Measurements from ENCODE around the gene TEX36. TPM values are rescaled to one million over a fixed set of nuclear protein-coding genes. Genes with fewer than 3 reads are reported as not detected.
"Not testable (repeated sequence)": the region's sequence is repeated elsewhere in the genome, so short reads cannot be mapped to it uniquely, and the experiment has no call there.

Gene TEX36
- total RNA-seq, 1 experiment from 2014 or later, result 0.25 TPM

GRCh38 chr10:125659071-125659470 is 23.9 kb downstream of the TEX36 start:
- Histone ChIP-seq H3K4me1 (ENCODE audit: control insufficient read depth in 1 of 2, insufficient read depth in 2 of 2, low read length in 2 of 2) (peaks cover 29 to 38% of the 10 kb centered on the region in 2 experiments), H3K9me3 (ENCODE audit: control insufficient read depth in 1 of 2, insufficient read depth in 1 of 2, low read depth in 1 of 2, low read length in 2 of 2) (no peaks in the 10 kb centered on the region), H3K9me2 (ENCODE audit: insufficient read depth) (no peaks in the 10 kb centered on the region), H4K20me1 (ENCODE audit: insufficient read depth) (no peaks in the 10 kb centered on the region), H3K27ac (ENCODE audit: low read depth, low read length) (no peak overlapping the region), H3K9ac (ENCODE audit: low read length) (no peak overlapping the region), H3K4me2 (ENCODE audit: low read length) (no peak overlapping the region), H3K4me3 (replicated peaks in 1 of 2; ENCODE audit: low read depth in 1 of 2, low read length in 2 of 2) (no peak overlapping the region), H2AFZ (ENCODE audit: low read depth, low read length, poor library complexity, severe bottlenecking) (peak overlapping the region; percentile 22), H3K79me2 (ENCODE audit: insufficient read depth, low read length) (no peaks in the 10 kb centered on the region), H3K36me3 (ENCODE audit: control insufficient read depth in 1 of 2, insufficient read depth in 2 of 2, low read length in 2 of 2) (no peaks in the 10 kb centered on the region), H3K27me3 (ENCODE audit: insufficient read depth, low read length) (no peaks in the 10 kb centered on the region)
- no peak for TF ChIP-seq SIN3A (IDR thresholded peaks at IDR 0.05; ENCODE audit: low read depth)
- CTCF ChIA-PET, result no interaction called here
- DNase-seq (ENCODE audit: low read depth, low spot score), result no peak
- no TSS peak for BruUV-seq (replicated peaks)
- ATAC-seq, result no peak
- POLR2A ChIA-PET, result no interaction called here
- intact Hi-C loops (cut with micrococcal nuclease), result no loop called here
- RAD21 ChIA-PET (ENCODE audit: low non-redundant PET in 1 of 2, low total read pairs in 2 of 2, uncharacterized antibody in 2 of 2, unreplicated experiment in 2 of 2), result no interaction called here

- ChIA-PET POLR2A (no interaction called here), CTCF (no interaction called here), RAD21 (ENCODE audit: low non-redundant PET in 1 of 2, low total read pairs in 2 of 2, uncharacterized antibody in 2 of 2, unreplicated experiment in 2 of 2) (no interaction called here)
- DNase-seq (ENCODE audit: low read depth, low spot score) (no peak), ATAC-seq (peak; percentile 23; the same call in 1 of the 2 replicates)
- H3K9ac ChIP-seq (ENCODE audit: low read length), result no peak overlapping the region
- H4K20me1 ChIP-seq (ENCODE audit: insufficient read depth), result no peaks in the 10 kb centered on the region
- no peaks in the 10 kb centered on the region for H3K79me2 ChIP-seq (ENCODE audit: insufficient read depth, low read length)
- peak; percentile 44 for TF ChIP-seq RAD21 (IDR thresholded peaks at IDR 0.05; ENCODE audit: low read depth)
- TF ChIP-seq REST (IDR thresholded peaks at IDR 0.05; ENCODE audit: low read depth), result no peak
- no peak overlapping the region for H3K27ac ChIP-seq (ENCODE audit: low read depth, low read length)
- no peaks in the 10 kb centered on the region for H3K9me3 ChIP-seq (ENCODE audit: control insufficient read depth in 1 of 2, insufficient read depth in 1 of 2, low read depth in 1 of 2, low read length in 2 of 2)
- H3K36me3 ChIP-seq (ENCODE audit: control insufficient read depth in 1 of 2, insufficient read depth in 2 of 2, low read length in 2 of 2), result no peaks in the 10 kb centered on the region
- intact Hi-C loops (cut with micrococcal nuclease), result no loop called here
- H3K4me1 ChIP-seq (ENCODE audit: control insufficient read depth in 1 of 2, insufficient read depth in 2 of 2, low read length in 2 of 2), result peaks cover 11 to 14% of the 10 kb centered on the region in 2 experiments
- no peak overlapping the region for H2AFZ ChIP-seq (ENCODE audit: low read depth, low read length, poor library complexity, severe bottlenecking)
- no peaks in the 10 kb centered on the region for H3K27me3 ChIP-seq (ENCODE audit: insufficient read depth, low read length)
- no peaks in the 10 kb centered on the region; the same call in 1 of the 2 replicates for H3K9me2 ChIP-seq (ENCODE audit: insufficient read depth)
- no peak overlapping the region for H3K4me3 ChIP-seq (replicated peaks in 1 of 2; ENCODE audit: low read depth in 1 of 2, low read length in 2 of 2)
- no peak overlapping the region for H3K4me2 ChIP-seq (ENCODE audit: low read length)
- no TSS peak for BruUV-seq (replicated peaks)
Observed at GRCh38 chr10:125656523-125656922, 26.4 kb downstream of the TEX36 start.

- H3K79me2 ChIP-seq (ENCODE audit: insufficient read depth, low read length); intact Hi-C loops (cut with micrococcal nuclease); RAD21 ChIA-PET (ENCODE audit: low non-redundant PET in 1 of 2, low total read pairs in 2 of 2, uncharacterized antibody in 2 of 2, unreplicated experiment in 2 of 2); H3K9me2 ChIP-seq (ENCODE audit: insufficient read depth); H4K20me1 ChIP-seq (ENCODE audit: insufficient read depth); BruUV-seq (replicated peaks); H2AFZ ChIP-seq (ENCODE audit: low read depth, low read length, poor library complexity, severe bottlenecking); H3K27me3 ChIP-seq (ENCODE audit: insufficient read depth, low read length); H3K9me3 ChIP-seq (ENCODE audit: control insufficient read depth in 1 of 2, insufficient read depth in 1 of 2, low read depth in 1 of 2, low read length in 2 of 2); H3K36me3 ChIP-seq (ENCODE audit: control insufficient read depth in 1 of 2, insufficient read depth in 2 of 2, low read length in 2 of 2); DNase-seq (ENCODE audit: low read depth, low spot score); H3K4me2 ChIP-seq (ENCODE audit: low read length); H3K9ac ChIP-seq (ENCODE audit: low read length); ATAC-seq; CTCF ChIA-PET; H3K4me3 ChIP-seq (replicated peaks in 1 of 2; ENCODE audit: low read depth in 1 of 2, low read length in 2 of 2); H3K4me1 ChIP-seq (ENCODE audit: control insufficient read depth in 1 of 2, insufficient read depth in 2 of 2, low read length in 2 of 2); H3K27ac ChIP-seq (ENCODE audit: low read depth, low read length): not testable (repeated sequence)
- POLR2A ChIA-PET, result interaction anchor here (1.2 kb wide), 1 partner anchor 9 kb away, joined by 5 read pairs; no protein-coding TSS in a partner anchor
Observed at GRCh38 chr10:125653113-125653512, 29.9 kb downstream of the TEX36 start.

All from HCT116 (cell line).